B cell (primary cell): Measurements from ENCODE around the gene GGACT.

Experiments used
- EZH2 ChIP-seq: IDR thresholded peaks from 2 replicates; pipeline ENCODE4 v1.6.1; 2012; ENCODE audit warnings: borderline replicate concordance, low read depth, mild to moderate bottlenecking, moderate library complexity, low read length; ENCODE audit not compliant: insufficient read depth, poor library complexity, severe bottlenecking
- TF ChIP-seq, protein P1 (sequence below): fragments of 200-600 bp; IDR thresholded peaks from one replicate; pipeline ENCODE4 v1.8.0; 2022; ENCODE audit warnings: antibody characterized with exemption, mild to moderate bottlenecking

DNA sequence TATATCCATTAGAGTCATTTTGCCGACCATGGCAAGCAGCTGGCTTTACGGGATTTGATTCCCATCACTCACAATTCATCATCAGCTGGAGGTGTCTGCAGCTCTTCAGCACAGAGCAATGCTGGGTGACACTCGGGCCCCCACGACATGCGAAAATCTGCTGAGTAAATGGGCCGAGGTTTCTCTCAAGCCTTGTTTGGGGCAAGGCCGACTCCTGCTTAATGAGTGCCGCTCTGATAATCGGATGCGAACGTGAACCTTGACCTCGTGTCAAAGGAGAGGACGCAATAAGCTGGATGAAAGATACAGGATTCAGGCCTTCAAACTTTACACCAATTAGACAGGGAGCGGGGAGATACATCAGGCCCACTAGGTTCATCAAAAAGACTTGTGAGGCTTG, 65.2 kb downstream of the GGACT start:
- TF ChIP-seq, protein P1, sequence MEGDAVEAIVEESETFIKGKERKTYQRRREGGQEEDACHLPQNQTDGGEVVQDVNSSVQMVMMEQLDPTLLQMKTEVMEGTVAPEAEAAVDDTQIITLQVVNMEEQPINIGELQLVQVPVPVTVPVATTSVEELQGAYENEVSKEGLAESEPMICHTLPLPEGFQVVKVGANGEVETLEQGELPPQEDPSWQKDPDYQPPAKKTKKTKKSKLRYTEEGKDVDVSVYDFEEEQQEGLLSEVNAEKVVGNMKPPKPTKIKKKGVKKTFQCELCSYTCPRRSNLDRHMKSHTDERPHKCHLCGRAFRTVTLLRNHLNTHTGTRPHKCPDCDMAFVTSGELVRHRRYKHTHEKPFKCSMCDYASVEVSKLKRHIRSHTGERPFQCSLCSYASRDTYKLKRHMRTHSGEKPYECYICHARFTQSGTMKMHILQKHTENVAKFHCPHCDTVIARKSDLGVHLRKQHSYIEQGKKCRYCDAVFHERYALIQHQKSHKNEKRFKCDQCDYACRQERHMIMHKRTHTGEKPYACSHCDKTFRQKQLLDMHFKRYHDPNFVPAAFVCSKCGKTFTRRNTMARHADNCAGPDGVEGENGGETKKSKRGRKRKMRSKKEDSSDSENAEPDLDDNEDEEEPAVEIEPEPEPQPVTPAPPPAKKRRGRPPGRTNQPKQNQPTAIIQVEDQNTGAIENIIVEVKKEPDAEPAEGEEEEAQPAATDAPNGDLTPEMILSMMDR = no peak
- TF ChIP-seq EZH2 = no peak
